Ascending aorta (tissue), 2 donors: ENCODE results near the gene ADIPOR1. TPM values are rescaled to one million over a fixed set of nuclear protein-coding genes. Genes with fewer than 3 reads are reported as not detected.
A peak's percentile ranks its signal among the peaks of the same experiment; 100 is the strongest.

Experiments
- DNase-seq, 2 donors: peaks; one replicate each; pipeline ENCODE4 v3.0.0-alpha.2; 2019; ENCODE audit warnings: low spot score in 2 of 2
- H3K27ac ChIP-seq, 2 donors: fragments of 200-600 bp; sonication (generic); one replicate each; pipeline ENCODE4 v1.5.1; 2016 to 2017; ENCODE audit warnings: mild to moderate bottlenecking in 1 of 2
- H3K27me3 ChIP-seq: fragments of 200-600 bp; sonication (generic); one replicate; pipeline ENCODE4 v1.5.1; 2017
- H3K36me3 ChIP-seq, 2 donors: fragments of 200-600 bp; sonication (generic); one replicate each; pipeline ENCODE4 v1.5.1; 2016
- H3K4me1 ChIP-seq, 2 donors: fragments of 200-600 bp; sonication (generic); one replicate each; pipeline ENCODE4 v1.5.1; 2016 to 2017; ENCODE audit warnings: mild to moderate bottlenecking in 1 of 2
- H3K4me3 ChIP-seq, 2 donors: fragments of 200-600 bp; sonication (generic); one replicate each; pipeline ENCODE4 v1.5.1; 2016 to 2017; ENCODE audit warnings: mild to moderate bottlenecking in 1 of 2
- H3K9me3 ChIP-seq, 2 donors: fragments of 200-600 bp; sonication (generic); one replicate each; pipeline ENCODE4 v1.5.1; 2016
- intact Hi-C: fragments of 100-400 bp; cut with DNase I; formaldehyde crosslinking; loops from one replicate; pipeline ENCODE4 v1.15.1; 2023
- total RNA-seq: library from RNA; depleted of rRNA; stranded (reverse); fragments of >200 nt; gene quantifications from one replicate; pipeline ENCODE4 v1.1.0, GENCODE V29; 2016
- TF ChIP-seq, protein P1 (sequence below), 3 experiments: fragments of 200-600 bp in 2 of 3; fragments of 450-650 bp in 1 of 3; sonication (generic) in 2 of 3; IDR thresholded peaks; one replicate each; pipeline ENCODE4 v1.5.1; 2016 to 2019; ENCODE audit warnings: antibody characterized with exemption in 3 of 3, mild to moderate bottlenecking in 1 of 3, moderate library complexity in 1 of 3

The ADIPOR1 gene
- total RNA-seq, 1 donor from 2014 or later, result 67.9 TPM

DNA sequence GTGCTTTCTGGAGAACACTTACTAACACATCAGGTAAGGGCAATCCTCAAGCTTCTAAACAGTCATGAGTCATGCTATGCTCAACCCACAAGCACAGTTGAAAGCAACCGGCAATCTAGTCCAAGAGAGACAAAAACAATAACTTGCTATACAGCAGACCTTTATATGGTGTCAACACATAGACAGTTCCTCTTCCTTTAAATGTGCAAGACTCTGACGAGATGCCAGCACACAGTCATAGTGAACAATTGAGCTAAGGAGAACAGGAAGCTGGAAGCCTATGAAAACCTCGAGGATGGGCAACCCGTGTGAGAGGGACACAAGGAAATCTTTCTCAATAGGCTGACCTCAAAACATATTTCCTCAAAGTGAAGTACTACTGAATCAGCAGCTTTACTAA, 5.3 kb downstream of the ADIPOR1 start:
- peaks cover 29 to 30% of the 10 kb centered on the region in 2 donors for H3K36me3 ChIP-seq
- peak overlapping the region in 1 of 2 donors; percentile 24 for H3K27ac ChIP-seq
- DNase-seq, result peak in 1 of 2 donors; percentile 71

GRCh38 chr1:202952099-202952498, 6.0 kb downstream of the ADIPOR1 start:
- Histone ChIP-seq H3K9me3 (no peaks in the 10 kb centered on the region), H3K4me3 (no peak overlapping the region), H3K4me1 (peaks cover 3 to 11% of the 10 kb centered on the region in 2 donors), H3K27ac (peak overlapping the region in 1 of 2 donors; percentile 24), H3K27me3 (no peaks in the 10 kb centered on the region), H3K36me3 (peaks cover 33 to 37% of the 10 kb centered on the region in 2 donors)
- intact Hi-C loops, result no loop called here
- no peak for DNase-seq
- TF ChIP-seq, protein P1, sequence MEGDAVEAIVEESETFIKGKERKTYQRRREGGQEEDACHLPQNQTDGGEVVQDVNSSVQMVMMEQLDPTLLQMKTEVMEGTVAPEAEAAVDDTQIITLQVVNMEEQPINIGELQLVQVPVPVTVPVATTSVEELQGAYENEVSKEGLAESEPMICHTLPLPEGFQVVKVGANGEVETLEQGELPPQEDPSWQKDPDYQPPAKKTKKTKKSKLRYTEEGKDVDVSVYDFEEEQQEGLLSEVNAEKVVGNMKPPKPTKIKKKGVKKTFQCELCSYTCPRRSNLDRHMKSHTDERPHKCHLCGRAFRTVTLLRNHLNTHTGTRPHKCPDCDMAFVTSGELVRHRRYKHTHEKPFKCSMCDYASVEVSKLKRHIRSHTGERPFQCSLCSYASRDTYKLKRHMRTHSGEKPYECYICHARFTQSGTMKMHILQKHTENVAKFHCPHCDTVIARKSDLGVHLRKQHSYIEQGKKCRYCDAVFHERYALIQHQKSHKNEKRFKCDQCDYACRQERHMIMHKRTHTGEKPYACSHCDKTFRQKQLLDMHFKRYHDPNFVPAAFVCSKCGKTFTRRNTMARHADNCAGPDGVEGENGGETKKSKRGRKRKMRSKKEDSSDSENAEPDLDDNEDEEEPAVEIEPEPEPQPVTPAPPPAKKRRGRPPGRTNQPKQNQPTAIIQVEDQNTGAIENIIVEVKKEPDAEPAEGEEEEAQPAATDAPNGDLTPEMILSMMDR (IDR thresholded peaks at IDR 0.05), result no peak

More for the DNA sequence above, 5.3 kb downstream of the ADIPOR1 start:
- intact Hi-C loops, result no loop called here
- Histone ChIP-seq H3K27me3 (no peaks in the 10 kb centered on the region), H3K4me1 (peaks cover 3 to 16% of the 10 kb centered on the region in 2 donors), H3K4me3 (no peak overlapping the region), H3K9me3 (no peaks in the 10 kb centered on the region)
- TF ChIP-seq, protein P1 (IDR thresholded peaks at IDR 0.05), result no peak

DNA sequence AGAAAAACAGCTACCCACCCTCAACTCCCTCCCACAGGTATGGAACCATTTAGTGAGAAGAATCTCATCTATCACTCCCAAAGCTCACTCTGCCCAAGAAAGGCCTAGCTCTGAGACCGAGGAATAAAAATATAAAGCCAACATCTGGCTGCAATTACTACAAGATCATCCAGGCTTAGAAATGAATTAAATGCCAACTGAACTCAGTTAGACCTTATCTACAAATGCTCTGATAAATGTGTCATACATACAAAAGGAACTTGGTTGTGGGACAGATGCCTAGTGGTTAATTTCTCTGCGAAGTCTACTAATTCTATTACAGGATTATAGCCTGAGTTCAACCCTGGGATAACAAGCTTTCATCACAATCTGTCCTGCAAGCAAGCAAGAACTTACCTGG, 6.7 kb downstream of the ADIPOR1 start:
- peaks cover 40 to 44% of the 10 kb centered on the region in 2 donors for H3K36me3 ChIP-seq

GRCh38 chr1:202945483-202945882, 12.6 kb downstream of the ADIPOR1 start:
- TF ChIP-seq, protein P1 (IDR thresholded peaks at IDR 0.05), result no peak
- peaks cover 89 to 99% of the 10 kb centered on the region in 2 donors for H3K36me3 ChIP-seq
- no peaks in the 10 kb centered on the region for H3K9me3 ChIP-seq
- intact Hi-C loops, result no loop called here
- H3K4me1 ChIP-seq, result no peaks in the 10 kb centered on the region
- no peak for DNase-seq
- H3K4me3 ChIP-seq, result no peak overlapping the region
- no peaks in the 10 kb centered on the region for H3K27me3 ChIP-seq
- no peak overlapping the region for H3K27ac ChIP-seq

More for the DNA sequence above, 6.7 kb downstream of the ADIPOR1 start:
- peaks cover 0 to 4% of the 10 kb centered on the region in 2 donors for H3K4me1 ChIP-seq
- TF ChIP-seq, protein P1 (IDR thresholded peaks at IDR 0.05), result no peak
- H3K4me3 ChIP-seq, result no peak overlapping the region
- H3K27ac ChIP-seq, result no peak overlapping the region
- intact Hi-C loops, result no loop called here
- no peaks in the 10 kb centered on the region for H3K9me3 ChIP-seq
- H3K27me3 ChIP-seq, result no peaks in the 10 kb centered on the region
- no peak for DNase-seq

DNA sequence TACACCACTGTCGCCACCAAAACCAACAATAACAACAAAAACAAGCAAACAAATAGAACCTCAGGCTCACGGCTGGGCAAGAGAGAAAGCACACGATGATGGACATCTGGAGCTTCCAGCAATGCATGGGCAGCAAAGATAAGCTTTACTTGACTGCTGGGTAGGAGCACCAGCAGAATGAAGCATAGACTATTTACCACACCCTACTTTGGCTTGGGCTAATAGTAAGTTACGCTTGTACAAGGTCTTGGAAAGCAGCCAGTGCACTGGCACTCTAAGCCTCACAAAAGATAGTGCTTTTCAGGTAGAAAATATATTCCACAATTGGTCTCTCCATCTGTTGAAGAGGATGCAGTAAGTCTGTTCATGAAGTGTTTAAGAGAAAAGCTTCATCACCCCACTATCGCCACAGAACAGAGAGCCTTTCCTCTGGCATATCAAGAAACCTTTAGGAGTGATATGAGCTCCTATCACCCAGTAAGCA, 13.6 kb downstream of the ADIPOR1 start:
- Histone ChIP-seq H3K36me3 (peaks cover 79 to 92% of the 10 kb centered on the region in 2 donors), H3K9me3 (no peaks in the 10 kb centered on the region), H3K4me1 (no peaks in the 10 kb centered on the region), H3K4me3 (no peak overlapping the region), H3K27ac (no peak overlapping the region), H3K27me3 (no peaks in the 10 kb centered on the region)
- TF ChIP-seq, protein P1 (IDR thresholded peaks at IDR 0.05), result no peak
- no peak for DNase-seq
- intact Hi-C loops, result no loop called here

- H3K27me3 ChIP-seq, result no peaks in the 10 kb centered on the region
- H3K36me3 ChIP-seq, result peaks cover 64 to 73% of the 10 kb centered on the region in 2 donors
- TF ChIP-seq, protein P1 (IDR thresholded peaks at IDR 0.05), result no peak
- intact Hi-C loops, result no loop called here
- H3K27ac ChIP-seq, result no peak overlapping the region
- H3K4me1 ChIP-seq, result no peaks in the 10 kb centered on the region
- H3K4me3 ChIP-seq, result no peak overlapping the region
- no peak for DNase-seq
- no peaks in the 10 kb centered on the region for H3K9me3 ChIP-seq
Observed at GRCh38 chr1:202942426-202942825, 15.7 kb downstream of the ADIPOR1 start.
